ENCODE results near the gene METTL21A.
"Not testable (repeated sequence)": the region's sequence is repeated elsewhere in the genome, so short reads cannot be mapped to it uniquely, and the experiment has no call there.

The METTL21A gene

DNA sequence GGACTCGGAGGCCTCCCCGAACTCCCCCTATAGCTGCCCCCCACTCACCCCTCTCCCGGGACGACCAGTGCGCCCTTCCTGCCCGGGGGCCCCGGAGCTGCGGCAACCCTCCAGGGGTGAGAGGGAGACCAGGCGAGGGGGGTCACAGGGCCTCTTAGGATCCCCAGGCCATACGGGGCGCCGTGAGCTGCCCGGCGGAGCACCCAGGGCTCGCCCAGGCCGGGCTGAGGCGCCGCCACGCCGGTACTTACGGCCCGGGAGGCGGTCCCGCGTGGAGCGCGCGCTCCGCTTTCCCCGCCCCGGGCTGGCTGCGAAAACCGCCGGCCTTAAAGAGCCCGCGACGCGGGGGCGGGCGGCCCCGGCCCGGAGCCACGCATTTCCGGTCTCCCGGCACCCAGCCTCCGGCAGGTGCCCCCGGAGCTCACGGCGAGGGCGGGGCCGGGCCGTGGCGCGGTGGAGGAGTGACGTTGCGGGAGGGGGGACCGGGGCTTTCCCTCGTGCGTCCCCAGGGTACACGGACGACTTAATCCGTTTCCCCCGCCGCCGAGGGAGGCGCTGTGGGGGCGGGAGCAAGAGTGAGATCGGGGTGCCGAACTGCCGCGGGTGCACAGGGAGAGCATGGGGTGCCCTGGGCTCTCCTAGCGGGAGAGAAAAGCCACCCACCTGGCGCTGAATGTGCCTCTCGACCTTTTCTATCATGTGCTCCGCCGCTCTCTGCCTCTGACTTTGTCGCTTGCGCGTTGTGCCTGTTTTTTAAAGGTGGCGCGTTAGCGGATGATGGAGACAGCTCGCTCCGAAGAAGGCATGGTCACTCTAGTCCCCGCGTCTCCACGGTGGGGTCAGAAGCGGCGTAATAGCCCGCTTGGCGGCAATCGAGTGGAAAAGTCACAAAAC is at the start of gene METTL21A:
Gene METTL21A (minus strand): TSS at position 381 of the 894 bp plus-strand sequence. CDS start 1,019 bp downstream, outside the sequence.
- peak; percentile 85 for ATAC-seq

GRCh38 chr2:207674826-207675225 is 49.6 kb upstream of the METTL21A start:
- DNase-seq (no peak), ATAC-seq (no peak)

More for the DNA sequence above, at the start of gene METTL21A:
- DNase-seq: peak; percentile 95

- ATAC-seq (no peak), DNase-seq (no peak)
These were observed 49.1 kb upstream of the METTL21A start for GRCh38 chr2:207674266-207674774.

- DNase-seq (no peak), ATAC-seq (no peak)
These were observed 48.2 kb upstream of the METTL21A start for GRCh38 chr2:207673431-207673830.

DNA sequence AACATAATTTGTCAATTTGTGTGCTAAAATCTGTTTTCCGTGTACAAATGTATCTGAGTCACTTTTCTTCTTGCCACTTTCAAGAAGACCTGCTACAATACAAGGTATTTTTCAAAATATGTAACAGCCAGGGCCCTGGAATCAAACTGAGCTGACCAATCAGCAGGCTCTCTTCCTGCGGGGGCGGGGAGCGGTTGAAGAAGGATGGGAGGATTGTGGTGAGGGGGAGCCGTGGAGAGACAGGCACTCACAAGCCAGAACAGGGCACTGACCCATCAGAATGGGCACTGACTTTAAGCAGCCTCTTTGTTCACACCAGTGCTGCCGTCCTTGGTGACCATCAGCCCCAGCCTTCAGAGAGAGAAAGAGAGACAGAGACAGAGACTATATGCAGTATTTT is 45.7 kb upstream of the METTL21A start:
- no peak for ATAC-seq
- DNase-seq: no peak

- DNase-seq (no peak), ATAC-seq (no peak)
These were observed 38.8 kb upstream of the METTL21A start for GRCh38 chr2:207663870-207664545.

- peak; percentile 82 for ATAC-seq
- no peak for DNase-seq
These were observed 37.0 kb upstream of the METTL21A start for GRCh38 chr2:207662203-207662602.

DNA sequence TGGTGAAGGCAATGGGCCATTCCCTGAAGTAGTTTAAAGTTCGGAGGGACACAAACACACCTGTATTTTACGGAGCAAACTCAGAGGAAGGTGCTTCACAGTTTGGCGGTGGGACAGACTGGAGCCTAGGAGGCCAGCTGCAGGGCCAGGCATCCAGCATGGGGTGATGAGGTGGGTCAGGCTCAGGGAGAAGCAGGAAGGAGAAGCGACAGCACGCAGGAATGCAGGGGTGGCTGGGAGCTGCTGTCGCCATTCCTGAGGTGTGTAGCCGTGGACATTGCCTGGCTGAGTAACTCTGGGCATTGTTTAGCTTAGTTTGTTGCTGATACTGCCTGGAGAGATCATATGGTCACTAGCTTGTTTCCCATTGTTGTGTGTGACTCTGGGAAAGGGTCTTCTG is 35.8 kb upstream of the METTL21A start:
- no peak for DNase-seq

DNA sequence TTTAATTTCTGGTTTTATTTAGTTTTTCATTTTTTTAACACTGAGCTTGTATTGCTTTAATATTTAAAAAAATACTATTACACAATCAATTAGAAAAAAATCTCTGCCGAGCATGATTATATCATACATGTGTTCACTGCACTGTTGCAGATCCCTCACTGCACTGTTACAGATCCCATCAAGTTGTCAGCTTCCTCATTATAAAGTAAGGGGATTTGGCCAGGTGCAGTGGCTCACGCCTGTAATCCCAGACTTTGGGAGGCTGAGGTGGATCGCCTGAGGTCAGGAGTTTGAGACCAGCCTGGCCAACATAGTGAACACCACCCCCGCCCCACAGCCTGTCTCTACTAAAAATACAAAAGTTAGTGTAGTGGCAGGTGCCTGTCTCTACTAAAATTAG is 33.0 kb upstream of the METTL21A start:
- DNase-seq (no peak), ATAC-seq (no peak)

More for the DNA sequence above, 35.8 kb upstream of the METTL21A start:
- no peak for ATAC-seq

GRCh38 chr2:207655000-207655399 is 29.8 kb upstream of the METTL21A start:
- no peak for DNase-seq
- no peak for ATAC-seq

DNA sequence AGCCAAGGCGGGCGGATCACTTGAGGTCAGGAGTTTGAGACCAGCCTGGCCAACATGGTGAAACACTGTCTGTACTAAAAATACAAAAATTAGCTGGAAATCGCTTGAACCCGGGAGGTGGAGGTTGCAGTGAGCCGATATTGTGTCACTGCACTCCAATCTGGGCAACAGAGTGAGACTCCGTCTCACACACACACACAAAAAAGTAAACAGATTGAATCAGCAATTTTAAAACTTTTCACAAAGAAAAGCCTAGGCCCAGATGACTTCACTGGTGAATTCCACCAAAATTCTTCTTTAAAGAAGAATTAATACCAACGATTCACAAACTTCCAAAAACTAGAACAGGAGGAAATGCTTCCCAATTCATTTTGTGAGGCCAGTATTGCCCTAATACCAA is 21.4 kb upstream of the METTL21A start:
- not testable (repeated sequence) for ATAC-seq, DNase-seq

DNA sequence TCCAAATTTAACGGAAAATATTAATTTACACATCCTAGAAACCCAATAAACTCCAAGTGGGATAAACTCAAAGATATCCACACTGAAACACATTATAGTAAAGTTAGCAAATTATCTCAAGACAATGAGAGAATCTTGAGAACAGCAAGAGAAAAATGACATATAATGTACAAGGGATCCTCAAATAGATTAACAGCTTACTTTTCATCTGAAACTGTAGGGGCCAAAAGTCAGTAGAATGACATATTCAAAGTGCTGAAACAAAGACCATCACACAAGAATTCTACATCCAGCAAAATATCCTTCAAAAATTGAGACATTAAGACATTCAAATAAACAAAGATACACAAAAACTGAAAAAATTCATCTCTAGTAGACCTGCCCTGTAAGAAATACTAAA is 18.7 kb upstream of the METTL21A start:
- no peak for DNase-seq
- ATAC-seq: no peak

- ATAC-seq (no peak), DNase-seq (no peak)
These were observed 15.5 kb upstream of the METTL21A start for GRCh38 chr2:207640661-207641060.

DNA sequence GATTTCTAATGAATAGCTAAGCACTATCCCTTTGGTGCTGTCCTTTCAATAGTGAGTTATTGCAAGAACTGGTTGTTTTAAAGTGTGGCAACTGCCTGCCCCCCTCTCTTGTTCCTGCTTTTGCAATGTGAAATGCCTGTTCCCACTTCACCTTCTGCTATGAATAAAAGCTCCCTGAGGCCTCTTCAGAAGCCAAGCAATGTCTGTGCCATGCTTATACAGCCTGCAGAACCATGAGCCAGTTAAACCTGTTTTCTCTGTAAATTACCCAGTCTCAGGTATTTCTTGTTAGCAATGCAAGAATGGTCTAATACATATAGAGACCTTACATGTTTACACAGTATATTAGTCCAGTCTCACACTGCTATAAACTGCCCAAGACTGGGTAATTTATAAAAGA is 15.0 kb upstream of the METTL21A start:
- DNase-seq (no peak), ATAC-seq (no peak)

- ATAC-seq: not testable (repeated sequence)
These were observed 14.1 kb upstream of the METTL21A start for GRCh38 chr2:207639288-207639687.

GRCh38 chr2:207635468-207636200 is 10.4 kb upstream of the METTL21A start:
- ATAC-seq (no peak), DNase-seq (no peak)

More at GRCh38 chr2:207639288-207639687, 14.1 kb upstream of the METTL21A start:
- not testable (repeated sequence) for DNase-seq

- DNase-seq: no peak
These were observed 8.5 kb upstream of the METTL21A start for GRCh38 chr2:207633686-207634085.

DNA sequence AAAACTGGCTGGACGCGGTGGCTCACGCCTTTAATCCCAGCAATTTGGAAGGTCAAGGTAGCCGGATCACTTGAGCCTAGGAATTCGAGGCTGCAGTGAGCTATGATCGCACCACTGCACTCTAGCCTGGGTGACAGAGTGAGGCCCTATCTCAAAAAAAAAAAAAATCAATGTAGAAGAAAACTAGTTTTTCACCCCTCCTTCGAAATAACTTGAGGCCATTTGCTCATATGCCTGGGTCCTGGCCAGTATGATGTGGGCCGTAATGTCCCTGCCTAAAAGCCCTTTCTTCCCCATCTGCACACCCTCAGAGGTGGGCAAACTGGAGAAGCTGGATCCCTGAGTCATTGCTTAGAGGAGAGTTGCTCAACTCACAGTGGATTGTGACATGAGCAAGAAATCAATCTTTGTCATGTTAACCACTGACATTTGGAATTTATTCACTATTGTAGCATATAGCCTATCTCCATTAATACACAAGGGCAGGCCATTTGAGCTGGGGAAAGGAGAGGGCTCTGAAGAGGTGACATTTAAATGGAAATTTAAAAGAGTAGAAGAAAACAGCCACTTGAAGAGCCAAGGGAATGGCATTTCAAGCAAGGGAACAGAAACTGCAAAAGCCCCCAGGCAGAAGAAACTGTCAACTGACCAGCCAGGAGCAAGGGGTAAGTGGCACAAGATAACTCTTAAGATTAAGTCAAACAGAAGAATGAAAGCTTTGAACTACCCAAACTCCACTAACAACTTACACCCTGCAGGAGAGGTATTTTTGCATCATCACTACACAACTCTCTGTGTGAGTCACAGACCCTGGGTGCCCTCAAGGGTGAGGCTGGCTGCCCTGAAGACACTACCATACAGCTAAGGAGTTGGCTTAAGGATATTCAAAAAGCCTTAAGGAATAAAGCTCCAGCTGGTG is 7.6 kb upstream of the METTL21A start:
- ATAC-seq (peak; percentile 92), DNase-seq (no peak)

More at GRCh38 chr2:207633686-207634085, 8.5 kb upstream of the METTL21A start:
- no peak for ATAC-seq

- ATAC-seq (no peak), DNase-seq (no peak)
These were observed 5.3 kb upstream of the METTL21A start for GRCh38 chr2:207630491-207630890.

DNA sequence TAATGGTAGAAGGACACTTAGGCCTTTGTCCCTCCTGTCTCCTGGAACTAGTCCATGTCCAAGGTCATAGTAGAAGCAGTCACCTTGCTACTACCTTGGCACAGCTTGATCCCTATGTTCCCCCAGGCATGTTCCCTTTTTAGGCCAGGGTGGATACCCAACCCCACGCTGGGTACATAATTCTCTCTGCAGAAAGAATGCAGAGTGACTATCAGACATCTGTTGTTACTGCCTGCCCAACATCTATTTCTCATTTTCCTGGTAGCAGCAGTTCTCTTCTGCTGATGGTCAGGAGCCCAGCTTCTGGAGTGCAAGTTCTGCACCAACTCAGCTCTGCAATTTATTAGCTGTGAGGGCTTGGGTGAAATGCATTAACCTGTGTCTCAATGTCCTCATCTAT is 4.4 kb upstream of the METTL21A start:
- DNase-seq (no peak), ATAC-seq (no peak)
